Activated T-cell treated with anti-CD3 and anti-CD28 coated beads for 24 hours (primary cell): ENCODE data around the gene KDM6B.

ENCODE experiments used
- DNase-seq: peaks from one replicate; pipeline ENCODE4 v3.0.0-alpha.2; 2020; ENCODE audit warnings: low read depth

Gene KDM6B

GRCh38 chr17:7840441-7840840, 6.4 kb downstream of the KDM6B start:
- no peak for DNase-seq

GRCh38 chr17:7840875-7841274, 6.9 kb downstream of the KDM6B start:
- no peak for DNase-seq

DNA sequence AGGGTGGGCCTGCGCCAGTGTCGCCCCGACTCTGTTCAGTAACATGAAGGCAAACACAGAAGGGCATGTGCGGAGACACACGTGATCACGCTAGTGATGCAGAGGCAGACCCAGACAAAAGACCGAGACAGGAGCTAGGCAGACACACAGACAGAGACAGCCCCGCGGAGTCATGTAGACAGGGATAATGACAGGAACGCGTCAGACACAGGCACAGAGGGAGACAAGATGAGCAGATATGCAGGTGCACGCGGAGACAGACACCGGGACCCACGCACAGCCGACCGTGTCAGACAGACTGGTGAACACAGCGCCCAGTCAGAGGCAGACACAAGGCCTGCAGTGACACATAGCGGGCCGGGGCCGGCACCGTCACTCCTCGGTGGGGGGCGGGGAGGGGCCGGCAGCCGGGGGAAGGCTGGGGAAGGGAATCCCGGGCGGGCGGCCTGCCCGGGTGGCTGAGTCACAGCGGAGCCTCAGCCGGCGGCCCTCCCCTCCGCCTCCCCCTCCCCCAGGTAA, 7.4 kb downstream of the KDM6B start:
- peak; percentile 92 for DNase-seq

- DNase-seq = peak; percentile 81
These were observed 7.9 kb downstream of the KDM6B start for GRCh38 chr17:7841915-7842379.

DNA sequence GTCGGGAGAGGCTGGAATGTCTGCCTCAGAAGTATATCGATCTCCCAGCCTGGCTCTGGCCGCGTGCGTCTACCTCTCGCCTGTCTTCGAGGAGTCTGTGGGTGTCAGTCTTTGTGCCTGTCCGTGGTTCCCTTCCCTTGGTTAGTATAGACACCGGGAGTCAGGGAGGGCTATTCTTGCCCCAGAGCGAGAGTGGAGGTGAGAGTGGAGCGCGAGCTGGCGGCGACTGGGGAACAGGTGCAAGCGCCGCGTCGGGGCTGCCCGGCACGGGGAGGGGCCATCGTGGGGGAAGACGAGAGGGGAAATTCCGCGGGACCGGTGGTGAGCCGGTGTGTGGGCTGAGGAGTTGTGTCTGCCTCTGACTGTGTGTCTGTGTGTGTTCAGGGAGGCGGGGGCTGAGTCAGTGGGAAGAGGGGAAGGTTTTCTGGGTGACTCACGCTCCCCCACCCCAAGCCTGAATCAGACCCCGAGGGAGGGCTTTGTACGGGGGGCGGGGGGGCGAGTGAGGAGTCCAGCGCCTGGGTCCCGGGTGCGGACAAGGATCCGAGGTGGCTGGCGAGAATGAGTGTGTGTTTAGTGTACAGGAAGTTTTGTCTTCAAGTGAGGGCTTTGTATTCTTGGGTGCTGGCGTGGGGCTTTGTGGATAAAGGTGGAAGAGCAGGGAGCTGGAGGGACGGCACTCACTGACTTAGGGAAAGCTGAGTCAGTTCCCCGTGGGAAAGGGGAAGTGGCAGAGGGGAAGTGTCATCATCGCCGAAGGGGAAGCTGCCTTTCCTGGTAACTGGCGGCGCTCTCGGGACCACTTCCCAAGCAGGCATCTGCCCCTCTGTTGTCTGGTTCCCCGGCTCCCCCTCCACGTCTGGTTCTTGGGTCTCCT, 8.6 kb downstream of the KDM6B start:
- DNase-seq = peak; percentile 92

GRCh38 chr17:7843257-7843535, 9.2 kb downstream of the KDM6B start:
- DNase-seq = no peak

DNA sequence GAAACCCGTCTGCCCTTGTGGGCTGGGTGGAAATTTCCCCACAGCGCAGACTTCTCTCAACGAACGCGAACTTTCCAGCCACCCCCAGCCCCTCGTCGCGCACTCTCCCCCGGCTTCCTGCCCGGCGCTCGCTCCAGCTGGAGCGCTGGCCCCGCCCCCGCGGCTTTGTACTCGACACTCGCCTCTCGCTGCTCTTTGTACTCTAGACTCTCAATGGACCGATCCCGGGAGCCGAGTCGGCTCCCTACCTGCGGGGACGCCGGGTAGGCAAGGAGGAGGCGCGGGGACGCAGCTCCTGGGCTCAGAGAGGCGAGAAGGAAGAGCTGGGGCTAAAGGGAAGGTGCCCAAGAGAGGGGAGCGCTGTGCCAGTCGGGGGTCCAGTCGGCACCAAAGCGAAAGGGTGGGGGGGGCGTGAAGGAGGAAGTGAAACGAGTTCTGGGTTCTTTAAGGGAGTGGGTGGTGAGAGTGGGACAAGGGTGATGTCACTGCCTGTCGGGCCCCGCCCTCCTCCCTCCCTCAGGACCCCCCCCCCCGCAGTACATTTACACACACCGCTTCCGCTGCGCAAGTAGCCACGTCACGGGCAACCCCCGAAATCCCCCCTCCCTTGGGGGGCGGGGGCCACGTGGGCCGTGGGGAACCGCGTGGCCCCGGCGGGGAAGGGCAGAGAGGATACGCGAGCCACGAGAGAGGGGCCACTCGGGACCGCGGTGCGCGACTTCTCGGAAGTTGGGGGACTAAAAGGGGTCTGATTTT, 9.7 kb downstream of the KDM6B start:
- DNase-seq = peak; percentile 85

DNA sequence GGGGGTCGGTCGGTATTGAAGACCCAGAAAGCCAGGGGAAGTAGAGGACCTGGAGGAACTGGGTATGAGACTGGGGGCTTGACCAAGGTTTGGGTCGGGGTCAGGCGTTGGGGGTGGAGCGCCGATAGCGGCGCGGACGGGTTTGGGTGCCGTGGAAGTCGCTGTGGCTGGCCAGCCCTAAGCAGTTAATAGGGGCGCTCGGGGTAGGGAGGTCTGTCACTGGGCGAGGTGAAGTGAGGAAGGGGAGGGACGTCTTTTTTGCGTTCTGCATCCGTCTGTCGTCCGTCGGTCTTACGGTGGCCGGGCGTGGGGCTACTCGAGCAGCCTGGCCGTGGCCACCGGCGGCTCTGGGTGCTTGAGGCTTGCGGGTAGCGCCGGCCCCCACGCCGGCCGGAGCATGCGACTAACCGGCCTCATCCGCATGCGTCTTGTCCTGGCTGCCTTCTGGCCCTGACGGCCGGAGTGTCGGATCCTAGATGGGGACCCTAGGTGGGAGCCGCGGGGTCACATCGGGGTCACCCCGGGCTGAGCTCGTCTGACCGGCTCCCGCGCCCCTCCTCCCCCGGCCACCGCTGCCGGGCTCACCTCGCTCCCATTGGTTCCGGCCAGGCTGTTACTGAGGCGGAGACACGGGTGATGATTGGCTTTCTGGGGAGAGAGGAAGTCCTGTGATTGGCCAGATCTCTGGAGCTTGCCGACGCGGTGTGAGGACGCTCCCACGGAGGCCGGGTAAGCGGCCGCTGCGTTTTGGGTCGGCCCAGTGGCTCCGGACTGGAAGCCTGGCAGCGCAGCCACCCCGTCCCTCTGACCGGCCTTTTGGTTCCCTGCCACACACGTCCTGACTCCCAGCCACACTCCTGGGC, 10.5 kb downstream of the KDM6B start:
- DNase-seq = peak; percentile 81

DNA sequence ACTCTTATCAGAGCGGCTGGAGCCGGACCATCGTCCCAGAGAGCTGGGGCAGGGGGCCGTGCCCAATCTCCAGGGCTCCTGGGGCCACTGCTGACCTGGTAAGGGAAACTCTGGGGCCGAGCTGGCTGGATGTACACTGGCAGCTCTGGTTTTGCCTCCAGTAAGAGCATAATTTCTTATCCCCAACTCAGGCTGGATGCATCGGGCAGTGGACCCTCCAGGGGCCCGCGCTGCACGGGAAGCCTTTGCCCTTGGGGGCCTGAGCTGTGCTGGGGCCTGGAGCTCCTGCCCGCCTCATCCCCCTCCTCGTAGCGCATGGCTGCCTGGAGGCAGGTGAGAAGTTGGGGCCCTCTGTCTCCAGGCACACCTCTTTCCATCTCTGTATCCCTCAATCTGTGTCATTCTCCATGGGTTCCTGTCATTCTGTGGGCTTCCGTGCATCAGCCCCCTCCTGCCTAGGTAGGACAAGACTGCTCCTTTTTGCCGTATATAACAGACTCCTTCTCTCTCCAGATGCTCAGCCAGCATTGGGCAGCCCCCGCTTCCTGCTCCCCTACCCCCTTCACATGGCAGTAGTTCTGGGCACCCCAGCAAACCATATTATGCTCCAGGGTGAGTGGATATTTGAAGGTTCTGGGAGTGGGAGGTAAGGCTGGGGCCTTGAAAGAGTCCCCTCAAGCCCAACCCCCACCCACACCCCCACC, 11.5 kb downstream of the KDM6B start:
- DNase-seq = no peak

DNA sequence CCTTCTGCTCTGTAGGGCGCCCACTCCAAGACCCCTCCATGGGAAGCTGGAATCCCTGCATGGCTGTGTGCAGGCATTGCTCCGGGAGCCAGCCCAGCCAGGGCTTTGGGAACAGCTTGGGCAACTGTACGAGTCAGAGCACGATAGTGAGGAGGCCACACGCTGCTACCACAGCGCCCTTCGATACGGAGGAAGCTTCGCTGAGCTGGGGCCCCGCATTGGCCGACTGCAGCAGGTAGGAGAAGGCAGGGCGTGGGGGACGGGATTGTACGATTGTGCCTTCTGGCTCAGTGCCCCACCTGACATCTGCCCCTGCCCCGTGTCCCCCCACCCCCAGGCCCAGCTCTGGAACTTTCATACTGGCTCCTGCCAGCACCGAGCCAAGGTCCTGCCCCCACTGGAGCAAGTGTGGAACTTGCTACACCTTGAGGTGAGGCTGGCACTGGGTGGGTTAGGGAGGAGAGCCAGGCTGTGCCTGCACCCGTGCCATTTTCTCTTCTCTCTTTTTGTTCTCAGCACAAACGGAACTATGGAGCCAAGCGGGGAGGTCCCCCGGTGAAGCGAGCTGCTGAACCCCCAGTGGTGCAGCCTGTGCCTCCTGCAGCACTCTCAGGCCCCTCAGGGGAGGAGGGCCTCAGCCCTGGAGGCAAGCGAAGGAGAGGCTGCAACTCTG, 12.2 kb downstream of the KDM6B start:
- DNase-seq = no peak

- DNase-seq = no peak
These were observed 13.0 kb downstream of the KDM6B start for GRCh38 chr17:7846765-7847661.

DNA sequence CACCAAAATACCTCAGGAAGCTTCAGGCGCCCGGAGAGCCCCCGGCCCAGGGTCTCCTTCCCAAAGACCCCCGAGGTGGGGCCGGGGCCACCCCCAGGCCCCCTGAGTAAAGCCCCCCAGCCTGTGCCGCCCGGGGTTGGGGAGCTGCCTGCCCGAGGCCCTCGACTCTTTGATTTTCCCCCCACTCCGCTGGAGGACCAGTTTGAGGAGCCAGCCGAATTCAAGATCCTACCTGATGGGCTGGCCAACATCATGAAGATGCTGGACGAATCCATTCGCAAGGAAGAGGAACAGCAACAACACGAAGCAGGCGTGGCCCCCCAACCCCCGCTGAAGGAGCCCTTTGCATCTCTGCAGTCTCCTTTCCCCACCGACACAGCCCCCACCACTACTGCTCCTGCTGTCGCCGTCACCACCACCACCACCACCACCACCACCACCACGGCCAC, 14.1 kb downstream of the KDM6B start:
- DNase-seq = no peak

GRCh38 chr17:7848739-7849129, 14.7 kb downstream of the KDM6B start:
- DNase-seq = no peak

GRCh38 chr17:7849130-7849750, 15.2 kb downstream of the KDM6B start:
- DNase-seq = no peak

DNA sequence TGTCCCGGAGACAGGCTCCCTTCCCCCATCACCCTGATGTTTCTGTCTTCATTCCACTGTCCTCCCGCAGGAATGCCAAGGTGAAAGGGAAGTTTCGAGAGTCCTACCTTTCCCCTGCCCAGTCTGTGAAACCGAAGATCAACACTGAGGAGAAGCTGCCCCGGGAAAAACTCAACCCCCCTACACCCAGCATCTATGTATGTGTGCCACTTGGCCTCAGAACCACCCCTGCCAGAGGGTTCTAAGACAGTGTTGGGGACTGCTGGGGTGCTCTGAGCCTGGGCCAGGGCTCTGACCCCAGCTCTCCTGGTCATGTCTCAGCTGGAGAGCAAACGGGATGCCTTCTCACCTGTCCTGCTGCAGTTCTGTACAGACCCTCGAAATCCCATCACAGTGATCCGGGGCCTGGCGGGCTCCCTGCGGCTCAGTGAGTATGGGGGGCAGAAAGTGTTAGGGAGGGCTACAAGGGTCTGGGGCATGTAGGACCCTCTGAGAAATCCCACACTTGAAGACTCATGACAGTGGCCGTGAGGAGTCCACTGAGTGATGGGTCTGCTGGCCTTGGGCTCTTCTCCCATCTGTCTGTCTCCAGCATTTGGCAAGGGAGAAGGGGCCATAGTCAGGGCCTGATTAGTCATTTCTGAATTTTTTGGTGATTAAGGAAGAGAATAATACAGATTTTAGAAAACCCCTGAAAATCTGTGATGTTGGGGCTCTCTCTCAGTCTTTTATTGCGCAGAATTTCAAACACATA, 15.9 kb downstream of the KDM6B start:
- no peak for DNase-seq

- no peak for DNase-seq
These were observed 16.9 kb downstream of the KDM6B start for GRCh38 chr17:7850701-7851437.

DNA sequence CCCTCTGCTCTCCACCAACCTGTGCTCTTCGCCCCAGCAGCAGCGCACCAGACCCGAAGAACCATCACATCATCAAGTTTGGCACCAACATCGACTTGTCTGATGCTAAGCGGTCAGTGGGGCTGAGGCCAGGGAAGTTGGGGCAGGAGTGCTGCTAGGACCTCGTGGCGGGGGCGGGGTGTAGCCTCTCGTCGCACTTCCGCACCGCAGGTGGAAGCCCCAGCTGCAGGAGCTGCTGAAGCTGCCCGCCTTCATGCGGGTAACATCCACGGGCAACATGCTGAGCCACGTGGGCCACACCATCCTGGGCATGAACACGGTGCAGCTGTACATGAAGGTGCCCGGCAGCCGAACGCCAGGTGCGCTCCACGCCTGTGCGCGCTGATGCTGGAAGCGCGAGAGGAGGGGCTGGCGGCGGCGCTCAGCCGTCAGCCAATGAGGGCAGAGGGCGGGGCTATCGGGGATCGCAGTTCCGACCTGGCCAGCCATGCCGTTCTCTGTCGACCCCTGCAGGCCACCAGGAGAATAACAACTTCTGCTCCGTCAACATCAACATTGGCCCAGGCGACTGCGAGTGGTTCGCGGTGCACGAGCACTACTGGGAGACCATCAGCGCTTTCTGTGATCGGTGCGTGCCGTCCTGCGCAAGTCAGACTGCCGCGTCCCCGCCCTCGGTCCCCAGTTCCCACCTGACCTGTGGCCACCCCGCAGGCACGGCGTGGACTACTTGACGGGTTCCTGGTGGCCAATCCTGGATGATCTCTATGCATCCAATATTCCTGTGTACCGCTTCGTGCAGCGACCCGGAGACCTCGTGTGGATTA, 17.6 kb downstream of the KDM6B start:
- DNase-seq = peak; percentile 91
